HEK293T (cell line): ENCODE measurements around the gene VNN1.

Source experiments
- CTCF ChIA-PET: fragments of 350-600 bp; formaldehyde crosslinking; extraction: SDS; loops from one replicate; lab custom pipeline; 2021; ENCODE audit warnings: antibody characterized with exemption, inconsistent platforms; lab: Yijun Ruan, JAX
- POLR2A ChIA-PET: fragments of 350-600 bp; formaldehyde crosslinking; extraction: SDS; loops from one replicate; lab custom pipeline; 2020; ENCODE audit warnings: antibody characterized with exemption, inconsistent platforms; lab: Yijun Ruan, JAX
- DNase-seq: peaks from one replicate; pipeline ENCODE4 v3.0.0; 2012; ENCODE audit warnings: mixed read lengths; ENCODE audit errors: extremely low spot score
- ARNT ChIP-seq: fragments of 450-650 bp; IDR thresholded peaks from 2 replicates; pipeline ENCODE4 v1.6.1; 2017; ENCODE audit warnings: mild to moderate bottlenecking
- CTBP1 ChIP-seq: fragments of 450-650 bp; IDR thresholded peaks from 2 replicates; pipeline ENCODE4 v1.6.1; 2016; ENCODE audit warnings: borderline replicate concordance
- ELF4 ChIP-seq: fragments of 450-650 bp; IDR thresholded peaks from 2 replicates; pipeline ENCODE4 v1.6.1; 2017; ENCODE audit warnings: antibody characterized with exemption
- FOXK2 ChIP-seq: fragments of 450-650 bp; IDR thresholded peaks from 2 replicates; pipeline ENCODE4 v1.6.1; 2016; ENCODE audit warnings: mild to moderate bottlenecking
- L3MBTL2 ChIP-seq: fragments of 450-650 bp; conservative IDR thresholded peaks from 2 replicates; pipeline ENCODE4 v1.6.1; 2016; ENCODE audit warnings: mild to moderate bottlenecking
- TARDBP ChIP-seq: fragments of 450-650 bp; IDR thresholded peaks from 2 replicates; pipeline ENCODE4 v1.6.1; 2016
- ZNF384 ChIP-seq: fragments of 450-650 bp; IDR thresholded peaks from 2 replicates; pipeline ENCODE4 v1.6.1; 2016

VNN1 gene

GRCh38 chr6:132634796-132635195 lies 79.1 kb downstream of the VNN1 start:
- ChIA-PET POLR2A (no interaction called here), CTCF (interaction anchor here (0.9 kb wide), 1 partner anchor 36 kb away, joined by 3 read pairs; no protein-coding TSS in a partner anchor)
- DNase-seq = no peak
- TF ChIP-seq L3MBTL2 = no peak
- TF ChIP-seq TARDBP = no peak
- TF ChIP-seq CTBP1 = no peak
- TF ChIP-seq ARNT = no peak
- TF ChIP-seq ELF4 = no peak
- TF ChIP-seq ZNF384 = no peak

DNA sequence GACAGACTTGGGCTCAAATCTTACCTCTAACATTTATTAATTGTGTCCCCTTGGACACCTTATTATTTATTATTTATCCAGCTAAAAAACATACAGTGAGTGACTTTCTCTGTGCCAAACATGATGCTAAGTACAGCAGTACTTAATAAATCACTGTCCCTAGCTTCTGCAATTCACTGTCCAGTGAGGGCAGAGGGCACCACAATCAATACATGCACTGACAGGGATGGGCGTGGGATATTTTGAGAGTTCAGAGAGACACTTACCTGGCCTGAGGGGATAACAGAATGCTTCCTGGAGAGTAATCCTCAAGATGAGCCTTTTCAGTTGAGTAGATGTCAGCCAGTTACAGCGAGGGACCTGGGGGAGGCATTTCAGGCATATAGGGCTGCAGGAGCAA lies 80.5 kb downstream of the VNN1 start:
- ChIA-PET POLR2A (no interaction called here), CTCF (no interaction called here)
- DNase-seq = no peak
- TF ChIP-seq FOXK2 = no peak
